Measurements from ENCODE around the gene PCDHA5.
A peak's percentile ranks its signal among the peaks of the same experiment; 100 is the strongest.
"Not testable (repeated sequence)": the region's sequence is repeated elsewhere in the genome, so short reads cannot be mapped to it uniquely, and the experiment has no call there.

The PCDHA5 gene

DNA sequence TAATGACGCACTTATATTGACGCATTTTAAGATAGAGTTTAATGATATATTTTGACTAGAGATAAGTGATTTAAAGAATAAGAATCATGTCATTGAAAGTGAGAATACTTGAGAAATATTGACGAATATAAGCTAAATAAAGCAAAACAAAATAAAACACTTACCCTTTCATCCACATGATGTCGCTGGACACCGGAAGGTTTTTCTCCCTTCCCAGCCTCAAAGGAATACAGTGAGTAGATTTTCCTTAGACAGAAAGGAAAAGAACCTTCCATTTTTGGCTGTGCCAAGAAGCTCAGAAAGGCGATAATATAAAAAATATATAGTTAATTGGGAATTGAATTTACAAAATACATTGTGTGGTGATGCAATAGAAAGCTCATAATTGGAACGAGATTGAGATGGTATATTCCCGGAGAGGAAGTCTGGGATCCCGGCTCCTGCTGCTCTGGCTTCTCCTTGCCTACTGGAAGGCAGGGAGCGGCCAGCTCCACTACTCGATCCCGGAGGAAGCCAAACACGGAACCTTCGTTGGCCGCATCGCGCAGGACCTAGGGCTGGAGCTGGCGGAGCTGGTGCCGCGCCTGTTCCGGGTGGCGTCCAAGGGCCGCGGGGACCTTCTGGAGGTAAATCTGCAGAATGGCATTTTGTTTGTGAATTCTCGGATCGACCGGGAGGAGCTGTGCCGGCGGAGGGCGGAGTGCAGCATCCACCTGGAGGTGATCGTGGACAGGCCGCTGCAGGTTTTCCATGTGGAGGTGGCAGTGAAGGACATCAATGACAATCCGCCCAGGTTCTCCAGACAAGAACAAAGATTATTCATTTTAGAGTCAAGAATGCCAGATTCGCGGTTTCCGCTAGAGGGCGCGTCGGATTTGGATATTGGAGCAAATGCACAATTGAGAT, at the start of gene PCDHA5:
PCDHA5 (plus strand) TSS at position 239 of the 906 bp plus-strand sequence.
- intact Hi-C loops (cut with DNase I), result no loop called here
- DNase-seq, result peak in 6 of 10 donors; percentile 42 to 87 (median 65)

DNA sequence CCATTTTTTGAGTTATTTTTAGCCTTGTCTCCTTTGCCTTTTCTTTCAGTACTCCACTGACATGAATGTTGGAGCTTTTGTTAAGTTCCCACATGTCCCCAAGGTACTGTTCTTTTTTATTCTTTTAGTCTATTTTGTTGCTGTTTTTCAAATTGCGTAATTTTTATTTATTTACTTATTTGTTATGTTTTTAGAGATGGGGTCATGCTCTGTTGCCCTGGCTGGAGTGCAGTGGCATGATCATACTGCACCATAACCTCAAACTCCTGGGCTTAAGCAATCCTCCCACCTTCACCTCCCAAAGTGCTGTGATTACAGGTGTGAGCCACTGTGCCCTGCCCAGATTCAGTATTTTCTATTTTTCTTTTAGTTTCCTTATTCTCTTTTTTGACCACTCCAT, 40.9 kb upstream of the PCDHA5 start:
- intact Hi-C loops (cut with DNase I), result no loop called here
- DNase-seq, result no peak

DNA sequence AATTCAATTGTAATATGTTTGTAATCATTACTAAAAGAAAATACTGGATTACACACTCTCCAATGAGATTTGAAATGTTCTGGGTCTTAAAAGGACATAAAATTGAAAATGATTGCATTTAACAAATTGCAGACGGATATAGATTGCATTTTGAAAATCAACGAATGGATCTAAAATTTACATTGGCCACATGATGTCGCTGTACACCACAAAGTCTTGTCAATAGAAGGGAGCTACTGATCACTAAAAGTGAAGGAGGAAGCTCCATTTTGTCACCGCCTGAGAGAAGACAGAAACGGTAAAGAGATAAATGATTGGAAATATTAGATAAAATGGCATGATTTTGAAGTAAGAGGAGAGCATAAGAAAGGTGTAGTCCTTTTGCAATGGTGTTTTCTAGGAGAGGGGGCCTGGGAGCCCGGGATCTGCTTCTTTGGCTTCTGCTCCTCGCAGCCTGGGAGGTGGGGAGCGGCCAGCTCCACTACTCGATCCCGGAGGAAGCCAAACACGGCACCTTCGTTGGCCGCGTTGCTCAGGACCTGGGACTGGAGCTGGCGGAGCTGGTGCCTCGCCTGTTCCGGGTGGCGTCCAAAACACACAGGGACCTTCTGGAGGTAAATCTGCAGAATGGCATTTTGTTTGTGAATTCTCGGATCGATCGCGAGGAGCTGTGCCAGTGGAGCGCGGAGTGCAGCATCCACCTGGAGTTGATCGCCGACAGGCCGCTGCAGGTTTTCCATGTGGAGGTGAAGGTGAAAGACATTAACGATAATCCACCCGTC, 35.3 kb upstream of the PCDHA5 start, which contains the start of gene PCDHA1:
PCDHA1 (plus strand) TSS at position 236 of the 782 bp plus-strand sequence.
- peak in 1 of 10 donors; percentile 63 for DNase-seq
- intact Hi-C loops (cut with DNase I), result no loop called here

DNA sequence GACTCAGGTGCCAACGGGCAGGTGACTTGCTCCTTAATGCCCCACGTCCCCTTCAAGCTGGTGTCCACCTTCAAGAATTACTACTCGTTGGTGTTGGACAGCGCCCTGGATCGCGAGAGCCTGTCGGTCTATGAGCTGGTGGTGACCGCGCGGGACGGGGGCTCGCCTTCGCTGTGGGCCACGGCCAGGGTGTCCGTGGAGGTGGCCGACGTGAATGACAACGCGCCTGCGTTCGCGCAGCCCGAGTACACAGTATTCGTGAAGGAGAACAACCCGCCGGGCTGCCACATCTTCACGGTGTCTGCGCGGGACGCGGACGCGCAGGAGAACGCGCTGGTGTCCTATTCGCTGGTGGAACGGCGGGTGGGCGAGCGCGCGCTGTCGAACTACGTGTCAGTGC, 34.0 kb upstream of the PCDHA5 start:
- DNase-seq, result peak in 1 of 10 donors; percentile 65
- intact Hi-C loops (cut with DNase I), result not testable (repeated sequence)

DNA sequence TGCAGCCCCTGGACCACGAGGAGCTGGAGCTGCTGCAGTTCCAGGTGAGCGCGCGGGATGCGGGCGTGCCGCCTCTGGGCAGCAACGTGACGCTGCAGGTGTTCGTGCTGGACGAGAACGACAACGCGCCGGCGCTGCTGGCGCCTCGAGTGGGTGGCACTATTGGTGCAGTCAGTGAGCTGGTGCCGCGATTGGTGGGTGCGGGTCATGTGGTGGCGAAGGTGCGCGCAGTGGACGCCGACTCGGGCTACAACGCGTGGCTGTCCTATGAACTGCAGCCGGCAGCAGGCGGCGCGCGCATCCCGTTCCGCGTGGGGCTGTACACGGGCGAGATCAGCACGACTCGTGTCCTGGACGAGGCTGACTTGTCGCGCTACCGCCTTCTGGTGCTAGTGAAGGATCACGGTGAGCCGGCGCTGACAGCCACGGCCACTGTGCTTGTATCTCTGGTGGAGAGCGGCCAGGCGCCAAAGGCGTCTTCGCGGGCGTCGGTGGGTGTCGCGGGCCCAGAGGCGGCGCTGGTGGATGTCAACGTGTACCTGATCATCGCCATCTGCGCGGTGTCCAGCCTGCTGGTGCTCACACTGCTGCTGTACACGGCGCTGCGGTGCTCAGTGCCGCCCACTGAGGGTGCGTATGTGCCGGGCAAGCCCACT, 33.4 kb upstream of the PCDHA5 start:
- peak in 1 of 10 donors; percentile 73 for DNase-seq

DNA sequence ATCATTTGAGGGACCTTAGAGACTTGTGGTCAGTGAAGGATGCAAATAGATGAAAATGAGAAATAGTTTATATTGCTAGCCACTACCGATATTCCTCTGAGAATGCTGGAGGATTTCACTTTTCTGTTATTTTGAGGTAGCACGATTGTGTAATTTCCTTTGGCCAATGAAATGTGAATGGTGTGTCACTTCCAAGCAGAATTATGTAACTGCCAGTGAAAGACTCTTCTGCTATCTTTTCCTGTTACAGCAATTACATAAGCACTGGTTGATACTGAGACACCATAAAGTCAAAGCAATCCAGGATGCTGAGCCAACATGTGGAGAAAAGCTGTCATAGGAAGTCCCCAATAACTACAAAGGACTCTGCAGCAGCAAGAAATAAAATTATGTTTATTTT, 30.3 kb upstream of the PCDHA5 start:
- no peak for DNase-seq
- intact Hi-C loops (cut with DNase I), result no loop called here

More for the DNA sequence above, 33.4 kb upstream of the PCDHA5 start:
- intact Hi-C loops (cut with DNase I), result not testable (repeated sequence)

DNA sequence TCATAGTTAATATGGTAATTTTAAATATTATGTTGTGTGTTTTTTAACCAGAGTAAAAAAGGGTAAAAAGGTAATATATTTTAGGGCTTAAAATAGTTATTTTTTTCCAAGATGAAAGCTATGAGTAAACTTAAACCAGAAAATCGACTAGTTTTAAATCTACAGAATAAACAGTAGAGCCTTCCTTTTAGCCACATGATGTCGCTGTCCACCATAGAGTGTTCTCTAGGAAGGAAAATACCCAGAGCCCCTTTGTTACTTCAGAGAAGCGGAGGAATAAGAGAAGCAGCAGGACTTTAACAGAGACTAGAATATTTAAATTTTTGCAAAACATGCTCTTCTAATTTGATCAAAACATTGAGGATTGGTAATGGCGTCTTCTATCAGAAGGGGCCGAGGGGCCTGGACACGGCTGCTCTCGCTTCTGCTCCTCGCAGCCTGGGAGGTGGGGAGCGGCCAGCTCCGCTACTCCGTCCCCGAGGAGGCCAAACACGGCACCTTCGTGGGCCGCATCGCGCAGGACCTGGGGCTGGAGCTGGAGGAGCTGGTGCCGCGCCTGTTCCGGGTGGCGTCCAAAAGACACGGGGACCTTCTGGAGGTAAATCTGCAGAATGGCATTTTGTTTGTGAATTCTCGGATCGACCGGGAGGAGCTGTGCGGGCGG, 26.7 kb upstream of the PCDHA5 start, which contains the start of gene PCDHA2:
PCDHA2 (plus strand) TSS at position 258 of the 664 bp plus-strand sequence.
- intact Hi-C loops (cut with DNase I), result no loop called here
- peak in 1 of 10 donors; percentile 53 for DNase-seq

DNA sequence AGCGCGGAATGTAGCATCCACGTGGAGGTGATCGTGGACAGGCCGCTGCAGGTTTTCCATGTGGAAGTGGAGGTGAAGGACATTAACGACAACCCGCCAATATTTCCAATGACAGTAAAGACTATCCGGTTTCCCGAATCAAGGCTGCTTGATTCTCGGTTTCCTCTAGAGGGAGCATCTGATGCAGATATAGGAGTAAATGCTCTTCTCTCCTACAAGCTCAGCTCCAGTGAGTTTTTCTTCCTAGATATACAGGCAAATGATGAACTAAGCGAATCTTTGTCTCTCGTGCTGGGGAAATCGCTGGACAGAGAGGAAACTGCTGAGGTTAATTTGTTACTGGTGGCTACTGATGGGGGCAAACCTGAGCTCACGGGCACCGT, 26.2 kb upstream of the PCDHA5 start:
- intact Hi-C loops (cut with DNase I), result no loop called here
- no peak for DNase-seq

DNA sequence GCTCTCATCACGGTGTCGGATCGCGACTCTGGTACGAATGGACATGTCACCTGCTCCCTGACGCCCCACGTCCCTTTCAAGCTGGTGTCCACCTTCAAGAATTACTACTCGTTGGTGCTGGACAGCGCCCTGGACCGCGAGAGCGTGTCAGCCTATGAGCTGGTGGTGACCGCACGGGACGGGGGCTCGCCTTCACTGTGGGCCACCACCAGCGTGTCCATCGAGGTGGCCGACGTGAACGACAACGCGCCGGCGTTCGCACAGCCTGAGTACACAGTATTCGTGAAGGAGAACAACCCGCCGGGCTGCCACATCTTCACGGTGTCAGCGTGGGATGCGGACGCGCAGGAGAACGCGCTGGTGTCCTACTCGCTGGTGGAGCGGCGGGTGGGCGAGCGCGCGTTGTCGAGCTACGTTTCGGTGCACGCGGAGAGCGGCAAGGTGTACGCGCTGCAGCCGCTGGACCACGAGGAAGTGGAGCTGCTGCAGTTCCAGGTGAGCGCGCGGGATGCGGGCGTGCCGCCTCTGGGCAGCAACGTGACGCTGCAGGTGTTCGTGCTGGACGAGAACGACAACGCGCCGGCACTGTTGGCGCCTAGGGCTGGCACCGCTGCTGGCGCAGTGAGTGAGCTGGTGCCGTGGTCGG, 25.2 kb upstream of the PCDHA5 start:
- intact Hi-C loops (cut with DNase I), result not testable (repeated sequence)
- peak in 1 of 10 donors; percentile 78 for DNase-seq

DNA sequence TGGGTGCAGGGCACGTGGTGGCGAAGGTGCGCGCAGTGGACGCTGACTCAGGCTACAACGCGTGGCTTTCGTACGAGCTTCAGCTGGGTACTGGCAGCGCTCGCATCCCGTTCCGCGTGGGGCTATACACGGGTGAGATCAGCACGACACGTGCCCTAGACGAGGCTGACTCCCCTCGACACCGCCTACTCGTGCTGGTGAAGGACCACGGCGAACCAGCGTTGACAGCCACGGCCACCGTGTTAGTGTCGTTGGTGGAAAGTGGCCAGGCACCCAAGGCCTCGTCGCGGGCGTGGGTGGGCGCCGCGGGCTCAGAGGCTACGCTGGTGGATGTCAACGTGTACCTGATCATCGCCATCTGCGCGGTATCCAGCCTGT, 24.7 kb upstream of the PCDHA5 start:
- intact Hi-C loops (cut with DNase I), result no loop called here
- peak in 2 of 10 donors; percentile 70 to 78 for DNase-seq

DNA sequence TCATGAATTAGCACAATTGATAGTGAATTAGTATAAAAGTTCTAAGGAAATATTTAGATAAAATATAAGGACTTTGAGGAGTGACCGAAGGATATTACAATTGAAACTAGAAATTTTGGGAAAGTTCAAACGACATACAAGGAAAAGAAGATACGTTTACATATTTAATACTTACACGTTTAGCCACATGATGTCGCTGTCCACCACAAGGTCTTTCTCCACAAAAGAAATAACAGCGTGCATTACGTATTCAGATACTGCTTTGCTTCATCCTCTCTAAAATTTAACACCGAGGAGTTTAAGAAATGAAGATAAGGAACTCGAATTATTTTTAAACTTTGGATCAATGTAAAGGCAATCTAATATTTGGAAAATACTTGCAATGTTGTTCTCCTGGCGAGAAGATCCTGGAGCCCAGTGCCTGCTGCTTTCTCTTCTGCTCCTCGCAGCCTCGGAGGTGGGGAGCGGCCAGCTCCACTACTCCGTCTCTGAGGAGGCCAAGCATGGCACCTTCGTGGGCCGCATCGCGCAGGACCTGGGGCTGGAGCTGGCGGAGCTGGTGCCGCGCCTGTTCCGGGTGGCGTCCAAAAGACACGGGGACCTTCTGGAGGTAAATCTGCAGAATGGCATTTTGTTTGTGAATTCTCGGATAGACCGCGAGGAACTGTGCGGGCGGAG, 20.5 kb upstream of the PCDHA5 start, which contains the start of gene PCDHA3:
PCDHA3 (plus strand) TSS at position 242 of the 678 bp plus-strand sequence.
- intact Hi-C loops (cut with DNase I), result no loop called here
- DNase-seq, result peak in 1 of 10 donors; percentile 41

DNA sequence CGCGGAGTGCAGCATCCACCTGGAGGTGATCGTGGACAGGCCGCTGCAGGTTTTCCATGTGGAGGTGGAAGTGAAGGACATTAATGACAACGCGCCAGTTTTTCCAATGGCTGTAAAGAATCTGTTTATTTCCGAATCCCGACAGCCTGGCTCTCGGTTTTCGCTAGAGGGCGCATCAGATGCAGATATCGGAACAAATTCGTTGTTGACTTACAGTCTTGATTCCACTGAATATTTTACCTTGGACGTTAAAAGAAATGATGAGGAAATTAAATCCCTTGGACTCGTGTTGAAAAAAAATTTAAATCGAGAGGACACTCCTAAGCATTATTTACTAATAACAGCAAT, 19.9 kb upstream of the PCDHA5 start:
- peak in 3 of 10 donors; percentile 63 to 86 (median 75) for DNase-seq
- intact Hi-C loops (cut with DNase I), result no loop called here

DNA sequence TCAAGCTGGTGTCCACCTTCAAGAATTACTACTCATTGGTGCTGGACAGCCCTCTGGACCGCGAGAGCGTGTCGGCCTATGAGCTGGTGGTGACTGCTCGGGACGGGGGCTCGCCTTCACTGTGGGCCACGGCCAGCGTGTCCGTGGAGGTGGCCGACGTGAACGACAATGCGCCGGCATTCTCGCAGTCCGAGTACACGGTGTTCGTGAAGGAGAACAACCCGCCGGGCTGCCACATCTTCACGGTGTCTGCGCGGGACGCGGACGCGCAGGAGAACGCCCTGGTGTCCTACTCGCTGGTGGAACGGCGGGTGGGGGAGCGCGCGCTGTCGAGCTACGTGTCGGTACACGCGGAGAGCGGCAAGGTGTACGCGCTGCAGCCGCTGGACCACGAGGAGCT, 19.0 kb upstream of the PCDHA5 start:
- intact Hi-C loops (cut with DNase I), result not testable (repeated sequence)
- peak in 2 of 10 donors; percentile 69 to 76 for DNase-seq

DNA sequence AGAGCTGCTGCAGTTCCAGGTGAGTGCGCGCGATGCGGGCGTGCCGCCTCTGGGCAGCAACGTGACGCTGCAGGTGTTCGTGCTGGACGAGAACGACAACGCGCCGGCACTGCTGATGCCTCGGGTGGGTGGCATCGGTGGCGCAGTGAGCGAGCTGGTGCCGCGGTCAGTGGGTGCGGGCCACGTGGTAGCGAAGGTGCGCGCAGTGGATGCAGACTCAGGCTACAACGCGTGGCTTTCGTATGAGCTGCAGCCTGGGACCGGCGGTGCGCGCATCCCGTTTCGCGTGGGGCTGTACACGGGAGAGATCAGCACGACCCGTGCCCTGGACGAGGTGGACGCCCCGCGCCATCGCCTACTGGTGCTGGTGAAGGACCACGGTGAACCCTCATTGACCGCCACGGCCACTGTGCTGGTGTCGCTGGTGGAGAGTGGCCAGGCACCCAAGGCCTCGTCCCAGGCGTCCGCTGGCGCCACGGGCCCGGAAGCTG, 18.6 kb upstream of the PCDHA5 start:
- intact Hi-C loops (cut with DNase I), result no loop called here
- DNase-seq, result peak in 2 of 10 donors; percentile 72 to 85

DNA sequence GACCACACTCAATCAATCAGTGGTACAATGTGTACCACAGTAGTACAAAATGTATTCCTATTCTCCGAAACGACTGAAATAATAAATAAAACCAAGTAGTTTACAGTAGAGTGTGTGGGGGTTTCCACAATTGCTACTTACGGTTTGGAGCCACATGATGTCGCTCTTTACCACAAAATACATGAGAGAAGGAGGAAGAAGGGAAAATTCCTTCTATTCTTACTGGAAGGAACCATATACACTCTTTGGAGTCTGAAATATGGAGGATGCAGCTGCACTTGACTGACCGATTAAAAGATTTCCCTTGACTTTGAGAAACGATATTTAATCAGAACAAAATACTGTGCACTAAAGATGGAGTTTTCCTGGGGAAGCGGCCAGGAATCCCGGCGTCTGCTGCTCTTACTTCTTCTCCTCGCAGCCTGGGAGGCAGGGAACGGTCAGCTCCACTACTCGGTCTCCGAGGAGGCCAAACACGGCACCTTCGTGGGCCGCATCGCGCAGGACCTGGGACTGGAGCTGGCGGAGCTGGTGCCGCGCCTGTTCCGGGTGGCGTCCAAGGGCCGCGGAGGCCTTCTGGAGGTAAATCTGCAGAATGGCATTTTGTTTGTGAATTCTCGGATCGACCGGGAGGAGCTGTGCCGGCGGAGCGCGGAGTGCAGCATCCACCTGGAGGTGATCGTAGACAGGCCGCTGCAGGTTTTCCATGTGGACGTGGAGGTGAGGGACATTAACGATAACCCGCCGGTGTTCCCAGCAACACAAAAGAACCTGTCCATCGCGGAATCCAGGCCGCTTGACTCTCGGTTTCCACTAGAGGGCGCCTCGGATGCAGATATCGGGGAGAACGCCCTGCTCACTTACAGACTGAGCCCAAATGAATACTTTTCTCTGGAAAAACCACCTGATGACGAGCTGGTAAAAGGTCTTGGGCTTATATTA, 14.3 kb upstream of the PCDHA5 start, which contains the start of gene PCDHA4:
PCDHA4 (plus strand) TSS at position 235 of the 942 bp plus-strand sequence.
- peak in 7 of 10 donors; percentile 40 to 90 (median 68) for DNase-seq

DNA sequence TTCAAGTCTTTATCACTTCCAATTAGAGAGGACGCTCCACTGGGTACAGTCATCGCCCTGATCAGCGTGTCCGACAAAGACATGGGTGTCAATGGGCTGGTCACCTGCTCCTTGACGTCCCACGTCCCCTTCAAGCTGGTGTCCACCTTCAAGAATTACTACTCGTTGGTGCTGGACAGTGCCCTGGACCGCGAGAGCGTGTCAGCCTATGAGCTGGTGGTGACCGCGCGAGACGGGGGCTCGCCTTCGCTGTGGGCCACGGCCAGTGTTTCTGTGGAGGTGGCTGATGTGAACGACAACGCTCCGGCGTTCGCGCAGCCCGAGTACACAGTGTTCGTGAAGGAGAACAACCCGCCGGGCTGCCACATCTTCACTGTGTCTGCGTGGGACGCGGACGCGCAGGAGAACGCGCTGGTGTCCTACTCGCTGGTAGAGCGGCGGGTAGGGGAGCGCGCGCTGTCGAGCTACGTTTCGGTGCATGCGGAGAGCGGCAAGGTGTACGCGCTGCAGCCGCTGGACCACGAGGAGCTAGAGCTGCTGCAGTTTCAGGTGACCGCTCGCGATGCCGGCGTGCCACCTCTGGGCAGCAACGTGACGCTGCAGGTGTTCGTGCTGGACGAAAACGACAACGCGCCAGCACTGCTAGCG, 13.0 kb upstream of the PCDHA5 start:
- DNase-seq, result peak in 2 of 10 donors; percentile 62 to 79

More for the DNA sequence above, 14.3 kb upstream of the PCDHA5 start, which contains the start of gene PCDHA4:
- intact Hi-C loops (cut with DNase I), result no loop called here

DNA sequence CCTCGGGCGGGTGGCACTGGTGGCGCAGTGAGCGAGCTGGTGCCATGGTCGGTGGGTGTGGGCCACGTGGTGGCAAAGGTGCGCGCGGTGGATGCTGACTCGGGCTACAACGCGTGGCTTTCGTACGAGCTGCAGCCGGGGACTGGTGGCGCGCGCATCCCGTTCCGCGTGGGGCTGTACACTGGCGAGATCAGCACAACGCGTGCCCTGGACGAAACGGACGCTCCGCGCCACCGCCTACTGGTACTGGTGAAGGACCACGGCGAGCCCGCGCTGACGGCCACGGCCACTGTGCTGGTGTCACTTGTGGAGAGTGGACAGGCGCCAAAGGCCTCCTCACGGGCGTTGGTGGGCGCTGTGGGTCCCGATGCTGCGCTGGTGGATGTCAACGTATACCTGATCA, 12.5 kb upstream of the PCDHA5 start:
- intact Hi-C loops (cut with DNase I), result no loop called here
- DNase-seq, result peak in 4 of 10 donors; percentile 24 to 80 (median 66)

More for the DNA sequence above, 13.0 kb upstream of the PCDHA5 start:
- intact Hi-C loops (cut with DNase I), result not testable (repeated sequence)
